A673 (cell line): ENCODE data around the gene BTNL2. TPM values are rescaled to one million over a fixed set of nuclear protein-coding genes. Genes with fewer than 3 reads are reported as not detected.

Experiments
- BruUV-seq: library from RNA; stranded (reverse); fragments of 400-500 nt; replicated peaks from 2 replicates; lab custom pipeline; 2021; lab: Mats Ljungman, UMichigan
- CTCF ChIA-PET: fragments of 300-600 bp; sonication (Branson Sonifier 250); formaldehyde crosslinking; loops from one replicate; lab custom pipeline; 2022; ENCODE audit warnings: antibody characterized with exemption; lab: Charles Lee
- POLR2A ChIA-PET: fragments of 300-600 bp; sonication (Branson Sonifier 250); formaldehyde crosslinking; loops from one replicate; lab custom pipeline; 2022; ENCODE audit warnings: antibody characterized with exemption; ENCODE audit not compliant: low non-redundant PET; lab: Charles Lee
- DNase-seq: peaks from one replicate; pipeline ENCODE4 v3.0.0-alpha.2; 2015; ENCODE audit warnings: low spot score
- H3K27ac ChIP-seq: fragments of 200-600 bp; sonication (generic); 2 replicates; pipeline ENCODE4 v1.5.1; 2016; ENCODE audit warnings: mixed run types, low read depth, mild to moderate bottlenecking, mixed read lengths, antibody characterized with exemption, low read length; ENCODE audit not compliant: poor library complexity, severe bottlenecking
- H3K27me3 ChIP-seq: fragments of 200-600 bp; sonication (generic); replicated peaks from 2 replicates; pipeline ENCODE4 v1.6.1; 2017; ENCODE audit warnings: mixed run types, low read depth, mild to moderate bottlenecking, mixed read lengths, antibody characterized with exemption, low read length; ENCODE audit not compliant: insufficient read depth, poor library complexity
- H3K36me3 ChIP-seq: fragments of 200-600 bp; sonication (generic); 2 replicates; pipeline ENCODE4 v1.6.1; 2016; ENCODE audit warnings: mixed run types, mild to moderate bottlenecking, mixed read lengths, antibody characterized with exemption, low read length; ENCODE audit not compliant: insufficient read depth, poor library complexity, severe bottlenecking
- H3K4me1 ChIP-seq: fragments of 200-600 bp; sonication (generic); 2 replicates; pipeline ENCODE4 v1.6.1; 2017; ENCODE audit warnings: mixed run types, mild to moderate bottlenecking, mixed read lengths, antibody characterized with exemption, low read length; ENCODE audit not compliant: insufficient read depth, poor library complexity, severe bottlenecking
- H3K4me3 ChIP-seq: fragments of 200-600 bp; sonication (generic); 2 replicates; pipeline ENCODE4 v1.5.1; 2016; ENCODE audit warnings: low read depth, mixed run types, mild to moderate bottlenecking, mixed read lengths, low read length; ENCODE audit not compliant: poor library complexity, severe bottlenecking
- H3K9me3 ChIP-seq: fragments of 200-600 bp; sonication (generic); 2 replicates; pipeline ENCODE4 v1.6.1; 2016; ENCODE audit warnings: mixed run types, low read depth, mild to moderate bottlenecking, mixed read lengths, antibody characterized with exemption, low read length; ENCODE audit not compliant: poor library complexity, severe bottlenecking
- EZH2 ChIP-seq: fragments of 200-600 bp; sonication (generic); IDR thresholded peaks from 2 replicates; pipeline ENCODE4 v1.6.1; 2017; ENCODE audit warnings: borderline replicate concordance, low read depth, mild to moderate bottlenecking, mixed read lengths, antibody characterized with exemption, low read length; ENCODE audit not compliant: poor library complexity, severe bottlenecking
- intact Hi-C: fragments of 100-400 bp; cut with micrococcal nuclease; formaldehyde crosslinking; loops from one replicate; pipeline ENCODE4 v1.10.0; 2022; ENCODE audit not compliant: unreplicated experiment
- total RNA-seq: library from RNA; stranded (reverse); gene quantifications from 2 replicates; pipeline ENCODE4 v1.2.3, GENCODE V29; 2021
- TF ChIP-seq, protein P1 (sequence below): fragments of 300-800, 200-600 bp; sonication (generic); conservative IDR thresholded peaks from 2 replicates; pipeline ENCODE4 v1.5.1; 2017; ENCODE audit warnings: low read depth, mild to moderate bottlenecking, antibody characterized with exemption, low read length, moderate library complexity, mixed read lengths

The BTNL2 gene
- total RNA-seq, 1 experiment from 2014 or later: not detected

DNA sequence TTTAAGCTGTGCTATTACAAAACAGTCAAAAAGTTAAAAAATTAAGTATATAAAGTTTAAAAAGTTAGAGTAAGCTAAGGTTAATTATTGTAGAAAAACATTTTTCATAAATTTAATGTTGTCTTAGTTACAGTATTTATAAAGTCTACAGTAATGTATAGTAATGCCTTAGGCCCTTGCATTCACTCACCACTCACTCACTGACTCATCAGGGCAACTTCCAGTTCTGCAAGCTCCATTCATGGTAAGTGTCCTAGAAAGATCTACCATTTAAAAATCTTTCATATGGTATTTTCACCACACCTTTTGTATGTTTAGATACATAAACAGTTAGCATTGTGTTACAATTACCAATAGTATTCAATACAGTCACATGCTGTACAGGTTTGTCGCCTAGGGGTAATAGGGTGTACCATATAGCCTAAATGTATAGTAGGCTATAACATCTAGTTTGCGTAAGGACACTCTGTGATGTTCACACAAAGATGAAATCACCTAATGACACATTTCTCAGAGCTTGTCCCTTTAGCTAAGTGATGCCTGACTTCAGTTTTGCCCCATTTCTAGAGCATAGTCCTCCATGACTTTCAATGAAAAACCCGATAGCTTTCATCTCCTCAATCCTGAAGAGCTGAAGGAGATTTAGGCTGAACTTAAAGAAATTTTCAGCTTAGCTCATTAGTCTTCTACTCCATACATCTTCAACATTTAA, 17.8 kb upstream of the BTNL2 start:
- Histone ChIP-seq H3K4me1 (no peaks in the 10 kb centered on the region), H3K36me3 (no peaks in the 10 kb centered on the region), H3K4me3 (no peak overlapping the region), H3K27ac (no peak overlapping the region), H3K27me3 (peaks cover 21% of the 10 kb centered on the region), H3K9me3 (no peaks in the 10 kb centered on the region)
- BruUV-seq: no TSS peak
- no peak for DNase-seq
- intact Hi-C loops: no loop called here
- CTCF ChIA-PET: no interaction called here
- POLR2A ChIA-PET: no interaction called here
- TF ChIP-seq EZH2: no peak
- TF ChIP-seq, protein P1, sequence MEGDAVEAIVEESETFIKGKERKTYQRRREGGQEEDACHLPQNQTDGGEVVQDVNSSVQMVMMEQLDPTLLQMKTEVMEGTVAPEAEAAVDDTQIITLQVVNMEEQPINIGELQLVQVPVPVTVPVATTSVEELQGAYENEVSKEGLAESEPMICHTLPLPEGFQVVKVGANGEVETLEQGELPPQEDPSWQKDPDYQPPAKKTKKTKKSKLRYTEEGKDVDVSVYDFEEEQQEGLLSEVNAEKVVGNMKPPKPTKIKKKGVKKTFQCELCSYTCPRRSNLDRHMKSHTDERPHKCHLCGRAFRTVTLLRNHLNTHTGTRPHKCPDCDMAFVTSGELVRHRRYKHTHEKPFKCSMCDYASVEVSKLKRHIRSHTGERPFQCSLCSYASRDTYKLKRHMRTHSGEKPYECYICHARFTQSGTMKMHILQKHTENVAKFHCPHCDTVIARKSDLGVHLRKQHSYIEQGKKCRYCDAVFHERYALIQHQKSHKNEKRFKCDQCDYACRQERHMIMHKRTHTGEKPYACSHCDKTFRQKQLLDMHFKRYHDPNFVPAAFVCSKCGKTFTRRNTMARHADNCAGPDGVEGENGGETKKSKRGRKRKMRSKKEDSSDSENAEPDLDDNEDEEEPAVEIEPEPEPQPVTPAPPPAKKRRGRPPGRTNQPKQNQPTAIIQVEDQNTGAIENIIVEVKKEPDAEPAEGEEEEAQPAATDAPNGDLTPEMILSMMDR: no peak

DNA sequence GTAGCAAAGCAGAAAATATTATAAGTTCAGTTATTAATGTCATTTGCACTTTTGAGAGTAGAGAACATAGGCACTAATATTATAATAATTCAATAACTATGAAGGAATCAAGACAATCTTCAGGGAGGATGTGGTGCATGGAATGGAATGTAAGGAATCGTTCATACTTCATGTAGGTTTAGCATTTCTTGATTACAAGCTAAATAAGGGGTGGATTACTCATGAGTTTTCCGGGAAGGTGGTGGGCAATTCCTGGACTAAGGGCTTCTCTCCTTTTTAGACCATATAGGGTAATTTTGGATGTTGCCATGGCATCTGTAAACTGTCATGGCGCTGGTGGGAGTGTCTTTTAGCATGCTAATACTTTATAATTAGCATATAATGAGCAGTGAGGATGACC, 9.1 kb upstream of the BTNL2 start:
- POLR2A ChIA-PET: no interaction called here
- TF ChIP-seq, protein P1: no peak
- TF ChIP-seq EZH2: no peak
- DNase-seq: no peak
- no peak overlapping the region for H3K27ac ChIP-seq
- no peaks in the 10 kb centered on the region for H3K9me3 ChIP-seq
- CTCF ChIA-PET: no interaction called here
- no peak overlapping the region for H3K4me3 ChIP-seq
- no TSS peak for BruUV-seq
- no peaks in the 10 kb centered on the region for H3K36me3 ChIP-seq
- intact Hi-C loops: loop anchor here (5.0 to 10.0 kb wide), 2 partner anchors 371 to 449 kb away; no protein-coding TSS in a partner anchor
- peaks cover 61% of the 10 kb centered on the region for H3K27me3 ChIP-seq
- H3K4me1 ChIP-seq: no peaks in the 10 kb centered on the region

DNA sequence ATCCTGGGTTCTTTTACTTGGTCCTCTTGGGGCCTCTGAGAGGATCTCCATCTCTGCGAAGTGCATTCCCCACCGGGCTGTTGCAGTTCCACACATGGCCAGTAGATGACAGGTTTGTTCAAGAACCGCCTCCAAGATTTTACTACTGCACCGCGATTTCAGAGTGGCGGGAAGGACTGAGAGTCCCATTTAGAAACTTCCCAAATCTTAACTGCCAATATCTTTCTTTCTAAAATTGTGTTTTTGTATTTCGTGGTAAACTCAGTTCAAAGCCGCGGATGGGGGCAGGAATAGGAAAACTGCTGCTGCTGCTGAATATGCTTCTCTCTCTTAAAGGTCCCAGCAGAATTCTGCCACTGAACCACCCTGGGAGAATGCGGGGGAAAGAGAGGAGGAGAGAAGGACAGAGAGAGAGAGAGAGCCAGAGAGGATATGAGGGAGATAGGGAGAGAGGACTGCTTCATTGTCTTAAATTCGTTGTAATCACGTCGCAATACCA, 8.6 kb upstream of the BTNL2 start:
- Histone ChIP-seq H3K27ac (no peak overlapping the region), H3K9me3 (no peaks in the 10 kb centered on the region), H3K4me3 (no peak overlapping the region), H3K4me1 (no peaks in the 10 kb centered on the region), H3K36me3 (no peaks in the 10 kb centered on the region), H3K27me3 (peaks cover 56% of the 10 kb centered on the region)
- ChIA-PET CTCF (interaction anchor here (0.5 to 2.5 kb wide), 3 partner anchors 29 to 452 kb away, joined by 4 to 9 read pairs (median 6); no protein-coding TSS in a partner anchor), POLR2A (no interaction called here)
- BruUV-seq: no TSS peak
- TF ChIP-seq EZH2: no peak
- TF ChIP-seq, protein P1: peak; percentile 97
- intact Hi-C loops: loop anchor here (2.0 to 10.0 kb wide), 3 partner anchors 372 to 449 kb away; no protein-coding TSS in a partner anchor
- peak; percentile 86 for DNase-seq
